ENCODE results near the gene STOML2. TPM values are rescaled to one million over a fixed set of nuclear protein-coding genes. Genes with fewer than 3 reads are reported as not detected.

Gene STOML2
- total RNA-seq, 1 donor from 2014 or later, result 94.2 TPM

- intact Hi-C loops (cut with DNase I), result loop anchor here (2.0 to 10.0 kb wide), 7 partner anchors 162 to 920 kb away; partner anchors contain the start of genes CCL27, CREB3, RECK and TESK1
- H3K4me3 ChIP-seq, result peak overlapping the region; percentile 46 to 62
- no peaks in the 10 kb centered on the region for H3K36me3 ChIP-seq
- DNase-seq (ENCODE audit: low spot score in 2 of 2), result peak in 1 of 2 donors; percentile 85
- no peaks in the 10 kb centered on the region for H3K9me3 ChIP-seq
- H3K4me1 ChIP-seq, result peaks cover 19 to 43% of the 10 kb centered on the region in 2 donors
- peak overlapping the region; percentile 98 to 99 for H3K27ac ChIP-seq
- no peaks in the 10 kb centered on the region for H3K27me3 ChIP-seq
- no peak for TF ChIP-seq CTCF (IDR thresholded peaks at IDR 0.05)
Measured at GRCh38 chr9:35114840-35115628, 12.1 kb upstream of the STOML2 start.

- no peak for TF ChIP-seq CTCF (IDR thresholded peaks at IDR 0.05)
- Histone ChIP-seq H3K36me3 (no peaks in the 10 kb centered on the region), H3K27ac (peak overlapping the region; percentile 98 to 99), H3K4me1 (peaks cover 20 to 47% of the 10 kb centered on the region in 2 donors), H3K9me3 (no peaks in the 10 kb centered on the region), H3K27me3 (no peaks in the 10 kb centered on the region), H3K4me3 (peak overlapping the region; percentile 46 to 62)
- DNase-seq (ENCODE audit: low spot score in 2 of 2), result peak; percentile 88 to 94
- intact Hi-C loops (cut with DNase I), result loop anchor here (2.0 to 10.0 kb wide), 5 partner anchors 449 to 921 kb away; partner anchors contain the start of genes CCL27, CREB3, RECK and TESK1
Measured at GRCh38 chr9:35114113-35114839, 11.3 kb upstream of the STOML2 start.

GRCh38 chr9:35112257-35113020 lies 9.5 kb upstream of the STOML2 start:
- peaks cover 12 to 13% of the 10 kb centered on the region in 2 donors for H3K36me3 ChIP-seq
- TF ChIP-seq CTCF (IDR thresholded peaks at IDR 0.05), result no peak
- peaks cover 20 to 46% of the 10 kb centered on the region in 2 donors for H3K4me1 ChIP-seq
- peak overlapping the region in 1 of 2 donors; percentile 52 for H3K4me3 ChIP-seq
- no peaks in the 10 kb centered on the region for H3K9me3 ChIP-seq
- DNase-seq (ENCODE audit: low spot score in 2 of 2), result peak in 1 of 2 donors; percentile 82
- H3K27ac ChIP-seq, result peak overlapping the region; percentile 98 to 99
- intact Hi-C loops (cut with DNase I), result loop anchor here (5.0 to 10.0 kb wide), 4 partner anchors 448 to 922 kb away; partner anchors contain the start of genes CCL27, CREB3, RECK and TLN1
- no peaks in the 10 kb centered on the region for H3K27me3 ChIP-seq

- intact Hi-C loops (cut with DNase I), result loop anchor here (1.0 to 10.0 kb wide), 8 partner anchors 8 to 924 kb away; partner anchors contain the start of genes CCL27, CREB3, RECK and STOML2
- Histone ChIP-seq H3K4me1 (peaks cover 16 to 39% of the 10 kb centered on the region in 2 donors), H3K36me3 (peaks cover 24% of the 10 kb centered on the region in 2 donors)
Measured at GRCh38 chr9:35111001-35111933, 8.3 kb upstream of the STOML2 start.

More at GRCh38 chr9:35111001-35111933, 8.3 kb upstream of the STOML2 start:
- Histone ChIP-seq H3K27me3 (no peaks in the 10 kb centered on the region), H3K4me3 (peak overlapping the region; percentile 87 to 92), H3K27ac (peak overlapping the region; percentile 98 to 99), H3K9me3 (no peaks in the 10 kb centered on the region)
- peak; percentile 95 to 99 for DNase-seq (ENCODE audit: low spot score in 2 of 2)
- no peak for TF ChIP-seq CTCF (IDR thresholded peaks at IDR 0.05)

All from ascending aorta (tissue), 2 donors.